DND-41 (cell line): ENCODE measurements around the gene ZNF30.
"Not testable (repeated sequence)": the region's sequence is repeated elsewhere in the genome, so short reads cannot be mapped to it uniquely, and the experiment has no call there.

Experiments used
- ATAC-seq: fragments of 200-7000 bp; cut with Tn5 transposase; 3 replicates; pipeline ENCODE4 v1.9.1; 2021; ENCODE audit warnings: low read depth; ENCODE audit not compliant: insufficient read depth
- DNase-seq: peaks from one replicate; pipeline ENCODE4 v3.0.0-alpha.2; 2020
- H2AFZ ChIP-seq: 2 replicates; pipeline ENCODE4 v1.6.0; 2012; ENCODE audit warnings: low read depth, low read length
- H3K27ac ChIP-seq: 2 replicates; pipeline ENCODE4 v1.5.1; 2012; ENCODE audit warnings: low read length, inconsistent platforms
- H3K27me3 ChIP-seq: fragments of 200-600 bp; sonication (generic); 2 replicates; pipeline ENCODE4 v1.6.0; 2012; ENCODE audit warnings: low read length, mild to moderate bottlenecking, inconsistent platforms; ENCODE audit not compliant: insufficient read depth, poor library complexity
- H3K36me3 ChIP-seq: 2 replicates; pipeline ENCODE4 v1.5.1; 2012; ENCODE audit warnings: low read length, inconsistent platforms; ENCODE audit not compliant: insufficient read depth
- H3K4me1 ChIP-seq: 2 replicates; pipeline ENCODE4 v1.5.1; 2012; ENCODE audit warnings: mild to moderate bottlenecking, low read length; ENCODE audit not compliant: insufficient read depth
- H3K4me2 ChIP-seq: 2 replicates; pipeline ENCODE4 v1.6.0; 2012; ENCODE audit warnings: mild to moderate bottlenecking, moderate library complexity, low read length, inconsistent platforms; ENCODE audit not compliant: insufficient read depth
- H3K4me3 ChIP-seq, 2 experiments: fragments of 200-600 bp in 1 of 2; shearing (Covaris generic) in 1 of 2; 2 replicates each; pipeline ENCODE4 v1.5.1; 2012 to 2016; ENCODE audit warnings: inconsistent platforms in 2 of 2, low read length in 2 of 2, mild to moderate bottlenecking in 2 of 2, low read depth in 1 of 2, moderate library complexity in 1 of 2
- H3K79me2 ChIP-seq: 2 replicates; pipeline ENCODE4 v1.6.0; 2012; ENCODE audit warnings: low read length, inconsistent platforms; ENCODE audit not compliant: insufficient read depth
- H3K9ac ChIP-seq: 2 replicates; pipeline ENCODE4 v1.6.0; 2012; ENCODE audit warnings: low read depth, mild to moderate bottlenecking, inconsistent platforms, low read length, moderate library complexity
- H3K9me3 ChIP-seq: 2 replicates; pipeline ENCODE4 v1.5.1; 2012; ENCODE audit warnings: low read length, moderate library complexity, mild to moderate bottlenecking, inconsistent platforms; ENCODE audit not compliant: insufficient read depth, severe bottlenecking
- H4K20me1 ChIP-seq: 2 replicates; pipeline ENCODE4 v1.6.0; 2012; ENCODE audit warnings: low read length; ENCODE audit not compliant: insufficient read depth
- EZH2 ChIP-seq: IDR thresholded peaks from 3 replicates; pipeline ENCODE4 v1.6.1; 2012; ENCODE audit warnings: borderline replicate concordance, low read depth, mild to moderate bottlenecking, moderate library complexity, low read length, inconsistent platforms; ENCODE audit not compliant: severe bottlenecking
- TF ChIP-seq, protein P1 (sequence below): IDR thresholded peaks from 2 replicates; pipeline ENCODE4 v1.5.1; 2012; ENCODE audit warnings: borderline replicate concordance, low read length, moderate library complexity, mild to moderate bottlenecking; ENCODE audit not compliant: poor library complexity, severe bottlenecking; ENCODE audit errors: extremely low read depth

ZNF30 gene

DNA sequence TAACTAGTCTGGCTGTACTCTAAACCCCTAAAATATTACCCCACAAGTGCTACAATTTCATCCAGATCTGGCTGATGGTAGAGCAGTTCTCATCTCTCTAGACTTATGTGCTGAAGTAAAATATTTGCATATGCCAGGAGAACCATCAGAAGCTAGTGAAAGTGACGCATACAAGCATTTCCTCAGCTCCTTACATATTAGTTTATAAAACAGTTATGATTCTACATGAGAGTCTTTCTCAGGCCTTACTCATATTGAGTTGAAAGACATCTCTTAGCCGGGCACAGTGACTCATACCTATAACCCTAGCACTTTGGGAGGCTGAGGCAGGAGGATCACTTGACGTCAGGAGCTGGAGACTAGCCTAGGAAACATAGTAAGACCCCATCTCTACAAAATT is 15.9 kb upstream of the ZNF30 start:
- no peak for ATAC-seq
- Histone ChIP-seq H3K79me2 (no peaks in the 10 kb centered on the region), H3K27ac (no peak overlapping the region), H3K36me3 (no peaks in the 10 kb centered on the region), H3K4me3 (no peak overlapping the region), H3K4me1 (no peaks in the 10 kb centered on the region), H3K9me3 (no peaks in the 10 kb centered on the region), H4K20me1 (no peaks in the 10 kb centered on the region), H3K9ac (no peak overlapping the region), H3K4me2 (no peak overlapping the region), H2AFZ (no peak overlapping the region), H3K27me3 (no peaks in the 10 kb centered on the region)
- no peak for TF ChIP-seq EZH2
- TF ChIP-seq, protein P1, sequence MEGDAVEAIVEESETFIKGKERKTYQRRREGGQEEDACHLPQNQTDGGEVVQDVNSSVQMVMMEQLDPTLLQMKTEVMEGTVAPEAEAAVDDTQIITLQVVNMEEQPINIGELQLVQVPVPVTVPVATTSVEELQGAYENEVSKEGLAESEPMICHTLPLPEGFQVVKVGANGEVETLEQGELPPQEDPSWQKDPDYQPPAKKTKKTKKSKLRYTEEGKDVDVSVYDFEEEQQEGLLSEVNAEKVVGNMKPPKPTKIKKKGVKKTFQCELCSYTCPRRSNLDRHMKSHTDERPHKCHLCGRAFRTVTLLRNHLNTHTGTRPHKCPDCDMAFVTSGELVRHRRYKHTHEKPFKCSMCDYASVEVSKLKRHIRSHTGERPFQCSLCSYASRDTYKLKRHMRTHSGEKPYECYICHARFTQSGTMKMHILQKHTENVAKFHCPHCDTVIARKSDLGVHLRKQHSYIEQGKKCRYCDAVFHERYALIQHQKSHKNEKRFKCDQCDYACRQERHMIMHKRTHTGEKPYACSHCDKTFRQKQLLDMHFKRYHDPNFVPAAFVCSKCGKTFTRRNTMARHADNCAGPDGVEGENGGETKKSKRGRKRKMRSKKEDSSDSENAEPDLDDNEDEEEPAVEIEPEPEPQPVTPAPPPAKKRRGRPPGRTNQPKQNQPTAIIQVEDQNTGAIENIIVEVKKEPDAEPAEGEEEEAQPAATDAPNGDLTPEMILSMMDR: no peak
- DNase-seq: no peak

DNA sequence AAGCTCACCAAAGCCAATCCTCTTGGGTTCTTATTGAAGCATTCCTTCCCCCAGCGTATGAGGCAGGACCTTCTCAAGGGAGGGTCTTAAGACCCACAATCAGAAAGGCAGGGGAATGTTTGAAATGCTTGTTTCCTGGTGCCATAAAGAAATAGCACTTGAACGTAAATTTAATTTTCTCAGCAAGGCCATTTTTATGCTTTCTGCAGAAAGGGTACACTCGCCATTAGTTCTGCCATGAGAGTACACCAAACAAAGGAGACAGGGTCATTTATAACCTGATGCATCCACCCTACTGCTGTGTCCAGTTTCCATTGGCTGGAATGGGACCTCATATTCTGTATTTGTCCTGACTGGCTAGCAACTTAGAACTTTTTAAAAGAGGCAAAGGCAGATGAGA is 9.6 kb upstream of the ZNF30 start:
- not testable (repeated sequence) for H3K27ac ChIP-seq, H3K9ac ChIP-seq, H3K9me3 ChIP-seq, H3K36me3 ChIP-seq, H3K79me2 ChIP-seq, H2AFZ ChIP-seq, H3K4me2 ChIP-seq, H3K4me1 ChIP-seq, DNase-seq, H4K20me1 ChIP-seq, H3K4me3 ChIP-seq, H3K27me3 ChIP-seq, ATAC-seq

DNA sequence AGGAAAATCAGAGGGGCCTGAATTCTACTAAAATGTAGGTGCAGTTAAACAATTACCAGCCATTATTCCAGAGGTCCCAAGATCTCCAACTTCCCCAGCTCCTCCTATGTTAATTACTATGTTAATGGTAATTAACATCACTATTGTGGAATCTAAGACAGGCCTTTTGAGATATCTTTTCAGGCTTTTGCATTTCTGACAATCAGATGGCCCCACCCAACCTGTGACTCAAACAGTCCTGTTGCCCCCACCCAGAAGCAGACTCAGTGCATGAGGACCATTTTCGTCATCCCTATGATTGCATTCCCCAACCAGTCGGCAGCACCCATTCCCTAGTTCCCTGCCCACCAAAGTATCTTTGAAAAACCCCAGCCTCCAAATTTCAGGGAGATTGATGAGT is 8.5 kb upstream of the ZNF30 start:
- H4K20me1 ChIP-seq: no peaks in the 10 kb centered on the region
- H3K27ac ChIP-seq: no peak overlapping the region
- ATAC-seq (no peak), DNase-seq (no peak)
- no peaks in the 10 kb centered on the region for H3K79me2 ChIP-seq
- no peak overlapping the region for H3K4me3 ChIP-seq
- no peaks in the 10 kb centered on the region for H3K27me3 ChIP-seq
- no peaks in the 10 kb centered on the region for H3K36me3 ChIP-seq
- no peak overlapping the region for H2AFZ ChIP-seq
- TF ChIP-seq, protein P1: no peak
- no peak for TF ChIP-seq EZH2
- no peaks in the 10 kb centered on the region for H3K4me1 ChIP-seq
- H3K9me3 ChIP-seq: peaks cover 10% of the 10 kb centered on the region
- H3K4me2 ChIP-seq: no peak overlapping the region
- H3K9ac ChIP-seq: no peak overlapping the region

DNA sequence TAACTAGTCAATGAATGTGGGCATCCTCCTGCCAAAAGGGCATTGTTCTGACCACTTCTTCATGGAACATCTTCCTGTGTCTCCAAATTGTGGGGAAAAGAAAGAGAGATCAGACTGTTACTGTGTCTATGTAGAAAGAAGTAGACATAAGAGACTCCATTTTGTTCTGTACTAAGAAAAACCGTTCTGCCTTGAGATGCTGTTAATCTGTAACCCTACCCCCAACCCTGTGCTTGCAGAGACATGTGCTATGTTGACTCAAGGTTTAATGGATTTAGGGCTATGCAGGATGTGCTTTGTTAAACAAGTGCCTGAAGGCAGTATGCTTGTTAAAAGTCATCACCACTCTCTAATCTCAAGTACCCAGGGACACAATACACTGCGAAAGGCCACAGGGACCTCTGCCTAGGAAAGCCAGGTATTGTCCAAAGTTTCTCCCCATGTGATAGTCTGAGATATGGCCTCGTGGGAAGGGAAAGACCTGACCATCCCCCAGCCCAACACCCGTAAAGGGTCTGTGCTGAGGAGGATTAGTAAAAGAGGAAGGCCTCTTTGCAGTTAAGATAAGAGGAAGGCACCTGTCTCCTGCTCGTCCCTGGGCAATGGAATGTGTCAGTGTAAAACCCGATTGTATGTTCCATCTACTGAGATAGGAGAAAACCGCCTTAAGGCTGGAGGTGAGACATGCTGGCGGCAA is 6.5 kb upstream of the ZNF30 start:
- not testable (repeated sequence) for H3K9ac ChIP-seq, H3K27me3 ChIP-seq, H3K9me3 ChIP-seq

More for the DNA sequence above, 6.5 kb upstream of the ZNF30 start:
- H3K36me3 ChIP-seq, H3K79me2 ChIP-seq, ATAC-seq, H2AFZ ChIP-seq, H4K20me1 ChIP-seq, H3K4me2 ChIP-seq, H3K4me1 ChIP-seq, DNase-seq, H3K4me3 ChIP-seq, H3K27ac ChIP-seq: not testable (repeated sequence)
